NB4 (cell line): ENCODE results near the gene CFAP52.

Source experiments
- CTCF ChIP-seq: IDR thresholded peaks from one replicate; pipeline ENCODE4 v1.5.1; 2012; ENCODE audit warnings: low read depth, low read length
- MAX ChIP-seq: IDR thresholded peaks from 2 replicates; pipeline ENCODE4 v1.6.1; 2011; ENCODE audit warnings: low read depth, low read length
- MYC ChIP-seq: IDR thresholded peaks from 2 replicates; pipeline ENCODE4 v1.6.1; 2011; ENCODE audit warnings: low read depth, low read length
- POLR2A ChIP-seq: IDR thresholded peaks from 2 replicates; pipeline ENCODE4 v1.6.1; 2011; ENCODE audit warnings: mild to moderate bottlenecking; ENCODE audit not compliant: insufficient read length; ENCODE audit errors: extremely low read depth

- no peak for TF ChIP-seq CTCF
- TF ChIP-seq POLR2A: no peak
- no peak for TF ChIP-seq MAX
- no peak for TF ChIP-seq MYC
Measured at GRCh38 chr17:9557857-9558256, 18.6 kb upstream of the CFAP52 start.
